IMR-90 (cell line): ENCODE data around the gene CATSPER4. TPM values are rescaled to one million over a fixed set of nuclear protein-coding genes. Genes with fewer than 3 reads are reported as not detected.

Experiments used
- polyA plus RNA-seq, 3 experiments: library from polyadenylated mRNA; depleted of rRNA; stranded (reverse); fragments of >200 nt; gene quantifications; 2 replicates each; pipeline ENCODE4 v1.2.3, GENCODE V29; 2012; ENCODE audit warnings: low replicate concordance in 1 of 3
- total RNA-seq: library from RNA; depleted of rRNA; stranded (reverse); fragments of >200 nt; gene quantifications from 2 replicates; pipeline ENCODE4 v1.2.3, GENCODE V29; 2012
- TF ChIP-seq, protein P1 (sequence below): conservative IDR thresholded peaks from 2 replicates; pipeline ENCODE4 v1.5.1; 2012; ENCODE audit warnings: mild to moderate bottlenecking, low read depth, low read length, improper control_type of control experiment

CATSPER4 gene
- total and polyA plus RNA-seq, 2 of the 4 experiments (the other 2 are of a cell fraction): not detected

DNA sequence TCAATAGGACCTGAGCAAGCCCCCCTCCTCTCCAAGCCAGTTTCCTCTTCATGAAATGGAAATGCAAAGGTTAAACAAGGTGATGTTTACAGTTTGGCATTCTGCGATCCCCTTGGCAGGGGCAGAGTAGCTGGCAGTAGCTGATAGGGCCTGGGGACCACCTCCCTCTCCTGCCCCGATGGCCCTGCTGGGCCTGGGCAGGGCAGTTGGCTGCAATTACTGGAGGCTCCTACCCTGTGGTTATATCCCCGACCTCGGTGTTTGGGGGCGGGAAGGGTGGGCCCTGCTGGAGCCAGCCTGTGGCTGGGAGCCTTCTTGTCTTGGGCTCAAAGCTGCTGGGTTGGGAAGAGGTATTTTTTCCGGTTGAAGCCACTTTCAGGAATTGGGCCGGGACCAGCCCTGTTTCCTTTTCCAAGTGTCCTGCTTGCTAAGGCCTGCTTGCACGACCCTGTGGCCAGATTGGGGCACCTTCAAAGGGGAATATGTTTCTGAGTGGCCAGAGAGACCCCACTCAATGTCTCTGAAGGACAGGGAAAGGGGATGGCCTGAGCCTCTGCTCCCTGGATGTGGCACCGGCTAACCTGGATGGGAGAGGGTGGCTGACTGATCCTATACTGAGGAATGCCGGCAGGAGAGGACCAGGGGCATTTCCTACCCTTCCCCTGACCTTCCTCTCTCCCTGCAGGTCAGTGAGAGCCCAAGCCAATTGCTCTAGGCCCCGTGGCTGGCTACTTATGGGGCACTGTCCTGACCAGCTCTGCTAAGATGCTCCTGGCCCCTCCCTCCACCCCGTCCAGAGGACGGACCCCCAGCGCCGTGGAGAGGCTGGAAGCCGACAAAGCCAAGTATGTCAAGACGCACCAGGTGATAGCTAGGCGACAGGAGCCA is 29.6 kb upstream of the CATSPER4 start (continued):
- TF ChIP-seq, protein P1, sequence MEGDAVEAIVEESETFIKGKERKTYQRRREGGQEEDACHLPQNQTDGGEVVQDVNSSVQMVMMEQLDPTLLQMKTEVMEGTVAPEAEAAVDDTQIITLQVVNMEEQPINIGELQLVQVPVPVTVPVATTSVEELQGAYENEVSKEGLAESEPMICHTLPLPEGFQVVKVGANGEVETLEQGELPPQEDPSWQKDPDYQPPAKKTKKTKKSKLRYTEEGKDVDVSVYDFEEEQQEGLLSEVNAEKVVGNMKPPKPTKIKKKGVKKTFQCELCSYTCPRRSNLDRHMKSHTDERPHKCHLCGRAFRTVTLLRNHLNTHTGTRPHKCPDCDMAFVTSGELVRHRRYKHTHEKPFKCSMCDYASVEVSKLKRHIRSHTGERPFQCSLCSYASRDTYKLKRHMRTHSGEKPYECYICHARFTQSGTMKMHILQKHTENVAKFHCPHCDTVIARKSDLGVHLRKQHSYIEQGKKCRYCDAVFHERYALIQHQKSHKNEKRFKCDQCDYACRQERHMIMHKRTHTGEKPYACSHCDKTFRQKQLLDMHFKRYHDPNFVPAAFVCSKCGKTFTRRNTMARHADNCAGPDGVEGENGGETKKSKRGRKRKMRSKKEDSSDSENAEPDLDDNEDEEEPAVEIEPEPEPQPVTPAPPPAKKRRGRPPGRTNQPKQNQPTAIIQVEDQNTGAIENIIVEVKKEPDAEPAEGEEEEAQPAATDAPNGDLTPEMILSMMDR: no peak
